Measurements from ENCODE around the gene NTRK2.

NTRK2 gene

GRCh38 chr9:84708400-84708799, 38.9 kb downstream of the NTRK2 start:
- H3K79me2 ChIP-seq (ENCODE audit: insufficient read depth, low read length) = no peaks in the 10 kb centered on the region
- DNase-seq = no peak
- ATAC-seq (ENCODE audit: insufficient read depth, low read depth) = no peak
- no peak overlapping the region for H2AFZ ChIP-seq (ENCODE audit: low read depth, low read length)
- H3K4me2 ChIP-seq (ENCODE audit: insufficient read depth, low read length) = no peak overlapping the region
- H3K36me3 ChIP-seq (ENCODE audit: insufficient read depth, low read length) = no peaks in the 10 kb centered on the region
- H3K4me3 ChIP-seq (ENCODE audit: low read depth in 1 of 2, low read length in 2 of 2) = no peak overlapping the region
- no peak overlapping the region for H3K27ac ChIP-seq (ENCODE audit: low read length)
- H3K4me1 ChIP-seq (ENCODE audit: insufficient read depth, low read length) = peaks cover 16% of the 10 kb centered on the region
- TF ChIP-seq CTCF (IDR thresholded peaks at IDR 0.05; ENCODE audit: borderline replicate concordance, extremely low read depth, low read length, poor library complexity, severe bottlenecking) (no peak), EZH2 (IDR thresholded peaks at IDR 0.05; ENCODE audit: borderline replicate concordance, low read depth, low read length, severe bottlenecking) (no peak)
- no peak overlapping the region for H3K9ac ChIP-seq (ENCODE audit: low read depth, low read length)
- H3K9me3 ChIP-seq (ENCODE audit: insufficient read depth, low read length, severe bottlenecking) = no peaks in the 10 kb centered on the region
- H4K20me1 ChIP-seq (ENCODE audit: insufficient read depth, low read length) = no peaks in the 10 kb centered on the region
- H3K27me3 ChIP-seq (ENCODE audit: insufficient read depth, low read length, poor library complexity) = peaks cover 2% of the 10 kb centered on the region

- Histone ChIP-seq H3K36me3 (ENCODE audit: insufficient read depth, low read length) (no peaks in the 10 kb centered on the region), H3K79me2 (ENCODE audit: insufficient read depth, low read length) (no peaks in the 10 kb centered on the region), H3K4me3 (ENCODE audit: low read depth in 1 of 2, low read length in 2 of 2) (no peak overlapping the region), H3K27me3 (ENCODE audit: insufficient read depth, low read length, poor library complexity) (peaks cover 2% of the 10 kb centered on the region), H4K20me1 (ENCODE audit: insufficient read depth, low read length) (no peaks in the 10 kb centered on the region), H3K9me3 (ENCODE audit: insufficient read depth, low read length, severe bottlenecking) (no peaks in the 10 kb centered on the region), H2AFZ (ENCODE audit: low read depth, low read length) (no peak overlapping the region), H3K4me2 (ENCODE audit: insufficient read depth, low read length) (no peak overlapping the region), H3K27ac (ENCODE audit: low read length) (no peak overlapping the region), H3K4me1 (ENCODE audit: insufficient read depth, low read length) (peaks cover 16% of the 10 kb centered on the region), H3K9ac (ENCODE audit: low read depth, low read length) (no peak overlapping the region)
- no peak for TF ChIP-seq EZH2 (IDR thresholded peaks at IDR 0.05; ENCODE audit: borderline replicate concordance, low read depth, low read length, severe bottlenecking)
- no peak for TF ChIP-seq CTCF (IDR thresholded peaks at IDR 0.05; ENCODE audit: borderline replicate concordance, extremely low read depth, low read length, poor library complexity, severe bottlenecking)
- ATAC-seq (ENCODE audit: insufficient read depth, low read depth) (no peak), DNase-seq (no peak)
Observed at GRCh38 chr9:84709056-84709455, 39.5 kb downstream of the NTRK2 start.

GRCh38 chr9:84710701-84711397, 41.3 kb downstream of the NTRK2 start:
- H2AFZ ChIP-seq (ENCODE audit: low read depth, low read length) = no peak overlapping the region
- H3K4me1 ChIP-seq (ENCODE audit: insufficient read depth, low read length) = peaks cover 16% of the 10 kb centered on the region
- H3K4me2 ChIP-seq (ENCODE audit: insufficient read depth, low read length) = no peak overlapping the region
- no peak overlapping the region for H3K4me3 ChIP-seq (ENCODE audit: low read depth in 1 of 2, low read length in 2 of 2)
- no peak overlapping the region for H3K27ac ChIP-seq (ENCODE audit: low read length)
- H4K20me1 ChIP-seq (ENCODE audit: insufficient read depth, low read length) = no peaks in the 10 kb centered on the region
- no peaks in the 10 kb centered on the region for H3K79me2 ChIP-seq (ENCODE audit: insufficient read depth, low read length)
- DNase-seq (no peak), ATAC-seq (ENCODE audit: insufficient read depth, low read depth) (no peak)
- no peaks in the 10 kb centered on the region for H3K36me3 ChIP-seq (ENCODE audit: insufficient read depth, low read length)
- no peak overlapping the region for H3K9ac ChIP-seq (ENCODE audit: low read depth, low read length)
- peaks cover 2% of the 10 kb centered on the region for H3K27me3 ChIP-seq (ENCODE audit: insufficient read depth, low read length, poor library complexity)
- no peak for TF ChIP-seq EZH2 (IDR thresholded peaks at IDR 0.05; ENCODE audit: borderline replicate concordance, low read depth, low read length, severe bottlenecking)
- TF ChIP-seq CTCF (IDR thresholded peaks at IDR 0.05; ENCODE audit: borderline replicate concordance, extremely low read depth, low read length, poor library complexity, severe bottlenecking) = no peak
- H3K9me3 ChIP-seq (ENCODE audit: insufficient read depth, low read length, severe bottlenecking) = no peaks in the 10 kb centered on the region
